Fibroblast of mammary gland (primary cell): ENCODE measurements around the gene PRKAR1A.
A peak's percentile ranks its signal among the peaks of the same experiment; 100 is the strongest.

Experiments used
- DNase-seq: peaks from one replicate; pipeline ENCODE4 v3.0.0-alpha.2; 2010; ENCODE audit warnings: low read depth
- H3K4me3 ChIP-seq: 2 replicates; pipeline ENCODE4 v1.5.1; 2011; ENCODE audit warnings: low read depth, mild to moderate bottlenecking, low read length, moderate library complexity; ENCODE audit not compliant: control insufficient read depth
- TF ChIP-seq, protein P1 (sequence below): conservative IDR thresholded peaks from 2 replicates; pipeline ENCODE4 v1.5.1; 2011; ENCODE audit warnings: low read depth, low read length, inconsistent platforms; ENCODE audit not compliant: control insufficient read depth, insufficient read depth

PRKAR1A gene

DNA sequence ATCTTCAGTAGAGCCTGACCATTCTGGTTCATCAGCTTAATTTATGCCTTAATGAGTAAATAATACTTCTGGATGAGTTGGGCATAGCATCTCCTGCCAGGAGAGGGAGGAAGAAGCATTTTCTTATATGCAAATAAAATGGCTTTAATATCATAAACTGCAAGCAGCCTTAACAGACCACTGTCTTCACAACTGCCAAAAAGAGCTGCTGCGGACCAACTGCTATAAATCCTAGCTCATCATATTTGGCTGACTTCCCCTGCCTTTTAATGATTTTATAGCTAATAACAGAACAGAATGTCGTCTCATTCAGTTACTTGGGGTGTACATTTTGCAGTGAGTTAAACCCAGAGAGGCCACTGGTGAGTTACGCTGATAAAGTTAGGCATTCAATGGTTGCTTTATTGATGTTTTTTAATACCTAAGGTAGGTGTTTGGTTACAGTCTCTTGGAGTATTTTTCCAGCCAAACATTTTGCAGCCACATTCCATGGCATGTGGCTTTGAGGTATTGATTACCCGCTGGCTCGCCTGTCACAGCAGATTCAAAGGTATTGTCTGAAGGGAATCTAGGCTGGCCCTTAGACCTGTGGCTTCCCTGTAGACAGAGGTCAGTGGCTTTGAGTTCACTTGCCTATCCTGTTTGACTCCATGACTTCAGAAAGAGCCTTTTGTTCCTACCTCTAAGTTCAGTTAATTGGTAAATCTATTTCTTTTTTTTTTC is 72.5 kb downstream of the PRKAR1A start:
- no peak for DNase-seq
- H3K4me3 ChIP-seq: no peak overlapping the region
- TF ChIP-seq, protein P1, sequence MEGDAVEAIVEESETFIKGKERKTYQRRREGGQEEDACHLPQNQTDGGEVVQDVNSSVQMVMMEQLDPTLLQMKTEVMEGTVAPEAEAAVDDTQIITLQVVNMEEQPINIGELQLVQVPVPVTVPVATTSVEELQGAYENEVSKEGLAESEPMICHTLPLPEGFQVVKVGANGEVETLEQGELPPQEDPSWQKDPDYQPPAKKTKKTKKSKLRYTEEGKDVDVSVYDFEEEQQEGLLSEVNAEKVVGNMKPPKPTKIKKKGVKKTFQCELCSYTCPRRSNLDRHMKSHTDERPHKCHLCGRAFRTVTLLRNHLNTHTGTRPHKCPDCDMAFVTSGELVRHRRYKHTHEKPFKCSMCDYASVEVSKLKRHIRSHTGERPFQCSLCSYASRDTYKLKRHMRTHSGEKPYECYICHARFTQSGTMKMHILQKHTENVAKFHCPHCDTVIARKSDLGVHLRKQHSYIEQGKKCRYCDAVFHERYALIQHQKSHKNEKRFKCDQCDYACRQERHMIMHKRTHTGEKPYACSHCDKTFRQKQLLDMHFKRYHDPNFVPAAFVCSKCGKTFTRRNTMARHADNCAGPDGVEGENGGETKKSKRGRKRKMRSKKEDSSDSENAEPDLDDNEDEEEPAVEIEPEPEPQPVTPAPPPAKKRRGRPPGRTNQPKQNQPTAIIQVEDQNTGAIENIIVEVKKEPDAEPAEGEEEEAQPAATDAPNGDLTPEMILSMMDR: no peak

DNA sequence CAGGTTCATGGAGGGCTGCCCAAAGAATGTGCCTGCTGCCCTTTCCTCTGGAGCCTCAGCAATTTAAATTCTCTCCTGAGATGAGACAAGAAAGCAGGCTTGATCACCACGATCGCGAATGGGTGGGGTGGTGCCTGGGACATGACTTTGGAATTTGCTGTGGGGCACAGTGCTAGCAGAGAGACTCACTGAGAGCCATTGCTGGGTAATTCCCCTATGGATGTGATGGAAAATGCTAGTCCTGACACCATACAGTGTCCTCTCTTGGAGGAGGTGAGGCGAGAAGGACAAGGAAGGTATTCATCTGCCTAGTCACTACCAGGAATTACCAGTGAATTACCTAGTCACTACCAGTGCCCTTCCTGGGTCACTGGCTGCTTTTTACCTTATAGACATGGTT is 73.4 kb downstream of the PRKAR1A start:
- no peak for DNase-seq
- no peak overlapping the region for H3K4me3 ChIP-seq
- TF ChIP-seq, protein P1: no peak

DNA sequence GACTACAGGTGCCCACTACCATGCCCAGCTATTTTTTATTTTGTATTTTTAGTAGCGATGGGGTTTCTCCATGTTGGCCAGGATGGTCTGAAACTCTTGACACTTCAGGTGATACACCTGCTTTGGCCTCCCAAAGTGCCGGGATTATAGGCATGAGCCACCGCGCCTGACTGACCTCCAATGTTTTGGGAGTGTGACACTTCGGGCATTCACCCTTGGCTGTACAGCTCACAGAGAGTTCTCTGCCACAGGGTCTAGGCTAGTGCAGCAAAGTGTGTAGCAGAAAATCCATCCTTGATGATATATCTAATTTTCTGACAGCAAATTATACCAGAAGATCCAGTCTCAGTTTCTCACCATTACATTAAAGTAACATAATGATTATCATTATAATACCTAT is 74.8 kb downstream of the PRKAR1A start:
- H3K4me3 ChIP-seq: no peak overlapping the region
- no peak for DNase-seq
- TF ChIP-seq, protein P1: no peak

DNA sequence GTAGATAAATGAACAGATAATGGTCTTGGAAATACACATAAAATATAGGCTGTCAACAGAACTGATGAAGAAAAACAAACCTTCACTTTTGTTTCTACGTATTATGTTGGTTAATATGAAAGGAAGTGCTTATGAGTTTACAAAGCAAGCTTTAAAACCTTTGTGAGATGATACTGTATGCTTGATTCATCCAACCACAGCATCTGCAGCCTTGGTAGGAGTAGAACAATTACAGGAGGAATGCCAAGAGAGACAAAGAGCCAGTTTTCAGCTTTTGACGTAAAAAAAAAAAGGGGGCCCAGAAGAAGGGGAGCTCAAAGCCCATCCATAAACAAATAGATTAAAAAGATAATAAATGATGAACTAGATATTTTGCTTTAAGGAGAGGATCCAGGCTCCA is 75.6 kb downstream of the PRKAR1A start:
- TF ChIP-seq, protein P1: no peak
- DNase-seq: peak; percentile 72
- no peak overlapping the region for H3K4me3 ChIP-seq

DNA sequence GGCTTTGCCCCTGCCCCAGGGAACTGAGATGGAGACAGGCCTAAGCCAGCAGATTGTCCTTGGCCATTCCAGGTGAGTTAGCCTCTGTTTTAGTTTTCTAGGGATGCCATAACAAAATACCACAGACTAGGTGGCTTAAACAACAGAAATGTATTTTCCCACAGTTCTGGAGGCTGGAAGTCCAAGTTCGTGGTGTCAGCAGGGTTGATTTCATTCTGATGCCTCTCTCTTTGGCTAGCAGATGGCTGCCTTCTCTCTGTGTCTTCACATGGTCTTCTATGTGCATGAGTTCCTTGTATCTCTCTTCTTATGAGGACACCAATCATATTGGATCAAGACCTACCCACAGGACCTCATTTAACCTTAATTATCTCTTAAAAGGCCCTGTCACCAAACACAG is 76.1 kb downstream of the PRKAR1A start:
- no peak for DNase-seq
- TF ChIP-seq, protein P1: no peak
- no peak overlapping the region for H3K4me3 ChIP-seq

DNA sequence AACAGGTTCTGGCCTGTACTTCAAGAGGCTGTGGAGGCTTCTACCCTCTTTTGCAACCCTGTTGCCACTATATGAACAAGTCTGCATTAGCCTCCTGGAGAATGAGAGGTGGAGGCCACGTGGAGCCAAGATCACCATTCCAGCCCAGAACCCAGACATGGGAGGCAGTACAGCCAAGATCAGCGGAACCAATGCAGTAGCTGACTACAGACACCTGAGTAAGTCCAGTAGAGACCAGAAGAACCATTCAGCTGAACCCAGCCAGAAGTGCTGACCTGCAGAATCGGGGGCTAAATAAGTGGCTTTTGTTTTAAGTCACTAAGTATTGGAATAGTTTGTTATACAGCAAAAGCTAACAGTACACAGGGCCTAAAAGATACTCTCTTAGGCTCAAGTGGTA is 76.9 kb downstream of the PRKAR1A start:
- no peak overlapping the region for H3K4me3 ChIP-seq

More for the DNA sequence above, 76.9 kb downstream of the PRKAR1A start:
- no peak for DNase-seq
- TF ChIP-seq, protein P1: no peak
